NOMO-1 (cell line): ENCODE data around the gene PDZRN4.
"Not testable (repeated sequence)": the region's sequence is repeated elsewhere in the genome, so short reads cannot be mapped to it uniquely, and the experiment has no call there.

Source experiments
- DNase-seq, 2 experiments: peaks; one replicate each; lab custom pipeline; 2025; ENCODE audit not compliant: unreplicated experiment in 2 of 2; lab: John Stamatoyannopoulos, UW

Gene PDZRN4

DNA sequence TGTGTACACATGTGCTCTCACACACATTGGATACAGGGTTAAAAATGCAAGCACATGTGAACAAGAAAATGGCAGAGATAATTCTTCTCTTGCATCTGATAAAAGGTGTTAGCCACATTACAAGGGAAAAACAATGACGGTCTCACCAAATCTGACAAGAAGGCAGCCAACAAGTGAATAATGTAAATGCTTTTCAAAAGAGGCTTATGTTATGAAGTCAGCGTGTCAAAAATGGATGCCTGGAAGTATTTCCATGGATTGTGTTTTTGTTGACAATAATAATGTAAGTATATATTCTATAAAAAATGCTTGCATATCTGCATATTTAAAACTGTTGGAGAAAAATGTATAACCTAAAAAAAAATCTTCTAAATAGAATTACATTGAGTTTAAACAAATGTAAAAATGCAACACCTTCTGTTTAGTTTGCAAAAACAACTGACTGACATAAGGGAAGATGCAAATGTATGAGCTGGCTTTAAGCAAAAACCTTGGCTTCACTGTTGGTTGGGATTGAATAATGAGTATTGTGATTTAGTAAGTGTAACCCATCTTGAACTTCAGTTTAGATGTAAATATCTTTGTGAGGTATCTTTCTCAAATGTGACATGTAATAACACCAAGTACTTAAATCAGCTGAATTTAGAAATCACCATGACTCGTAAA, 424.9 kb downstream of the PDZRN4 start:
- DNase-seq: no peak

DNA sequence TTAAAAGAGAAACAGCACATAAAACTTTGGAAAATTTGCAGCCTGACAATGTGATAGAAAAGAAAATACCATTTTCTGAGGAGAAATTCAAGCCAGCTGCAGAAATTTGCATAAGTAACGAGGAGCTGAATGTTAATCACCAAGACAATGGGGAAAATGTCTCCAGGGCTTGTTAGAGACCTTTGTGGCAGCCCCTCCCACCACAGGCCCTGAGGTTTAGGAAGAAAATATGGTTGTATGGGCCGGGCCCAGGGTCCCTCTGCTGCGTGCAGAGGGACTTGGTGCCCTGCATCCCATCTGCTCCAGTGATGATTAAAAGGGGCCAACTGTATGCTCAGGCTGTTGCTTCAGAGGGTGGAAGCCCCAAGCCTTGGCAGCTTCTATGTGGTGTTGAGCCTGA, 427.1 kb downstream of the PDZRN4 start:
- not testable (repeated sequence) for DNase-seq

- no peak for DNase-seq
Observed at GRCh38 chr12:41619705-41620104, 431.6 kb downstream of the PDZRN4 start.

DNA sequence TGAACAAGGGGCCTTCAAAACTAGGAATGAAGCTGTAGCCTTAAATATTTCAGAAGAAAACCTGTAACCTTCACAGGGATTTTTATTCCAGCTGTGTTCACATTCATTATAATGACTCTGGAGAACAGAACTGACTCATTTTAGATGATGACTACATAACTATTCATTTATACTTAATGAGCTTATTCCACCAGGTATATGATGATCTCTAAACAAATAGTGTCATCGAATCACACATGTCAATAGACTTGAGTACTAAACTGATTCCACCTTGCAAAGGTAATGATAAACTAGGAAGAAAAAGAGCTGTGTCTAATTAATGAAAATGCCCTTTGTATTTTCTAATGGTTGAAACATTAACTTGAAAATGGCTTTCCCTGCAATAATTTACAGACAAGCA, 433.2 kb downstream of the PDZRN4 start:
- DNase-seq: no peak
